B cell (primary cell): ENCODE data around the gene SEMA4G. TPM values are rescaled to one million over a fixed set of nuclear protein-coding genes. Genes with fewer than 3 reads are reported as not detected.

Experiments
- ATAC-seq: fragments of 200-7000 bp; cut with Tn5 transposase; one replicate; pipeline ENCODE4 v1.10.0; 2021; ENCODE audit warnings: low read depth, mild to moderate bottlenecking, moderate number of reproducible peaks, moderate library complexity
- CTCF ChIA-PET: fragments of 350-600 bp; sonication (Branson Sonifier 250); formaldehyde crosslinking; loops from one replicate; lab custom pipeline; 2021; ENCODE audit warnings: antibody characterized with exemption, inconsistent platforms; lab: Charles Lee
- POLR2A ChIA-PET: fragments of 350-600 bp; sonication (Branson Sonifier 250); formaldehyde crosslinking; loops from one replicate; lab custom pipeline; 2021; ENCODE audit warnings: antibody characterized with exemption; lab: Charles Lee
- DNase-seq: peaks from one replicate; pipeline ENCODE4 v3.0.0; 2013
- H2AFZ ChIP-seq: 2 replicates; pipeline ENCODE4 v1.6.1; 2012; ENCODE audit warnings: mild to moderate bottlenecking, low read depth, low read length; ENCODE audit not compliant: insufficient read depth, poor library complexity, severe bottlenecking
- H3K27ac ChIP-seq, 2 donors: 1 replicate in 1 of 2; 2 replicates in 1 of 2; pipeline ENCODE4 v1.5.1; 2012 to 2013; ENCODE audit warnings: low read length in 2 of 2, mild to moderate bottlenecking in 2 of 2, moderate library complexity in 1 of 2
- H3K27me3 ChIP-seq, 4 experiments: fragments of 200-600 bp in 1 of 4; sonication (generic) in 1 of 4; replicated peaks in 1 of 4; 1 replicate in 2 of 4; 2 replicates in 2 of 4; pipeline versions ENCODE4 v1.6.1 to v1.7.0; 2013 to 2016; ENCODE audit warnings: low read length in 3 of 4, mild to moderate bottlenecking in 2 of 4, mixed read lengths in 1 of 4, moderate library complexity in 1 of 4; ENCODE audit not compliant: insufficient read depth in 4 of 4, control insufficient read depth in 3 of 4; ENCODE audit errors: control extremely low read depth in 1 of 4
- H3K36me3 ChIP-seq, 2 experiments: replicated peaks in 1 of 2; 1 replicate in 1 of 2; 2 replicates in 1 of 2; pipeline versions ENCODE4 v1.6.1 to v1.7.1; 2013; ENCODE audit warnings: low read length in 1 of 2; ENCODE audit not compliant: insufficient read depth in 2 of 2, control insufficient read depth in 1 of 2; ENCODE audit errors: control extremely low read depth in 1 of 2, extremely low read depth in 1 of 2
- H3K4me1 ChIP-seq, 2 donors: fragments of 200-600 bp in 1 of 2; sonication (generic) in 1 of 2; 1 replicate in 1 of 2; 2 replicates in 1 of 2; pipeline versions ENCODE4 v1.5.1 to v1.6.1; 2013 to 2017; ENCODE audit warnings: low read length in 2 of 2; ENCODE audit not compliant: control insufficient read depth in 2 of 2, insufficient read depth in 2 of 2
- H3K4me2 ChIP-seq: replicated peaks from 2 replicates; pipeline ENCODE3; 2012; ENCODE audit warnings: mild to moderate bottlenecking, low read depth, low read length; ENCODE audit not compliant: poor library complexity, severe bottlenecking
- H3K4me3 ChIP-seq, 5 experiments: fragments of 200-600 bp in 1 of 5; sonication (generic) in 1 of 5; 1 replicate in 3 of 5; 2 replicates in 2 of 5; pipeline versions ENCODE4 v1.5.1 to v1.7.0; 2011 to 2016; ENCODE audit warnings: low read length in 4 of 5, mild to moderate bottlenecking in 4 of 5, low read depth in 2 of 5, control low read depth in 1 of 5, moderate library complexity in 1 of 5; ENCODE audit not compliant: insufficient read depth in 1 of 5; ENCODE audit errors: control extremely low read depth in 1 of 5, extremely low read depth in 1 of 5
- H3K79me2 ChIP-seq: fragments of 200-600 bp; sonication (generic); one replicate; pipeline ENCODE4 v1.6.0; 2016; ENCODE audit warnings: low read length; ENCODE audit not compliant: control insufficient read depth, insufficient read depth
- H3K9ac ChIP-seq: fragments of 200-600 bp; sonication (generic); 2 replicates; pipeline ENCODE4 v1.6.1; 2017; ENCODE audit warnings: mild to moderate bottlenecking, low read length, moderate library complexity
- H3K9me3 ChIP-seq, 3 donors: one replicate each; pipeline versions ENCODE4 v1.6.1 to v1.7.1; 2013; ENCODE audit warnings: low read length in 2 of 3; ENCODE audit not compliant: control insufficient read depth in 2 of 3, insufficient read depth in 1 of 3; ENCODE audit errors: control extremely low read depth in 1 of 3
- H4K20me1 ChIP-seq: 2 replicates; pipeline ENCODE4 v1.6.0; 2012; ENCODE audit warnings: mild to moderate bottlenecking, low read length; ENCODE audit not compliant: insufficient read depth, control insufficient read depth, poor library complexity, severe bottlenecking
- H3K27ac Mint-ChIP-seq: one replicate; pipeline ENCODE4 v1.8.0; 2021; ENCODE audit warnings: mixed read lengths
- H3K27me3 Mint-ChIP-seq: one replicate; pipeline ENCODE4 v1.8.0; 2021; ENCODE audit warnings: mixed read lengths
- H3K4me1 Mint-ChIP-seq: one replicate; pipeline ENCODE4 v1.8.0; 2021; ENCODE audit warnings: mixed read lengths
- H3K4me3 Mint-ChIP-seq: one replicate; pipeline ENCODE4 v1.8.0; 2021; ENCODE audit warnings: mixed read lengths
- H3K9me3 Mint-ChIP-seq: one replicate; pipeline ENCODE4 v1.8.0; 2022; ENCODE audit warnings: mixed read lengths; ENCODE audit not compliant: insufficient read depth
- EZH2 ChIP-seq: IDR thresholded peaks from 2 replicates; pipeline ENCODE4 v1.6.1; 2012; ENCODE audit warnings: borderline replicate concordance, low read depth, mild to moderate bottlenecking, moderate library complexity, low read length; ENCODE audit not compliant: insufficient read depth, poor library complexity, severe bottlenecking
- WGBS: methylation state at CpG from one replicate; pipeline ENCODE4 v1.1.5; 2013; ENCODE audit warnings: missing lambda C conversion rate; ENCODE audit not compliant: insufficient coverage; 5-methylcytosine and 5-hydroxymethylcytosine counted together
- intact Hi-C: fragments of 100-400 bp; cut with micrococcal nuclease; formaldehyde crosslinking; loops from one replicate; pipeline ENCODE4 v1.10.0; 2022
- polyA plus RNA-seq: library from polyadenylated mRNA; depleted of rRNA; stranded (reverse); fragments of >200 nt; gene quantifications from 2 replicates; pipeline ENCODE4 v1.2.3, GENCODE V29; 2012
- total RNA-seq, 2 donors: library from RNA; stranded (reverse); fragments of 120-200 nt in 1 of 2; gene quantifications; 1 replicate in 1 of 2; 2 replicates in 1 of 2; pipeline versions ENCODE4 v1.2.3 to v1.2.4, GENCODE V29; 2013 to 2022
- TF ChIP-seq, protein P1 (sequence below): fragments of 200-600 bp; IDR thresholded peaks from one replicate; pipeline ENCODE4 v1.8.0; 2022; ENCODE audit warnings: antibody characterized with exemption, mild to moderate bottlenecking

Gene SEMA4G
- total and polyA plus RNA-seq, 2 donors (not counting 1 experiment from before 2014, with no cell fraction given), result 0.84 to 0.96 TPM

DNA sequence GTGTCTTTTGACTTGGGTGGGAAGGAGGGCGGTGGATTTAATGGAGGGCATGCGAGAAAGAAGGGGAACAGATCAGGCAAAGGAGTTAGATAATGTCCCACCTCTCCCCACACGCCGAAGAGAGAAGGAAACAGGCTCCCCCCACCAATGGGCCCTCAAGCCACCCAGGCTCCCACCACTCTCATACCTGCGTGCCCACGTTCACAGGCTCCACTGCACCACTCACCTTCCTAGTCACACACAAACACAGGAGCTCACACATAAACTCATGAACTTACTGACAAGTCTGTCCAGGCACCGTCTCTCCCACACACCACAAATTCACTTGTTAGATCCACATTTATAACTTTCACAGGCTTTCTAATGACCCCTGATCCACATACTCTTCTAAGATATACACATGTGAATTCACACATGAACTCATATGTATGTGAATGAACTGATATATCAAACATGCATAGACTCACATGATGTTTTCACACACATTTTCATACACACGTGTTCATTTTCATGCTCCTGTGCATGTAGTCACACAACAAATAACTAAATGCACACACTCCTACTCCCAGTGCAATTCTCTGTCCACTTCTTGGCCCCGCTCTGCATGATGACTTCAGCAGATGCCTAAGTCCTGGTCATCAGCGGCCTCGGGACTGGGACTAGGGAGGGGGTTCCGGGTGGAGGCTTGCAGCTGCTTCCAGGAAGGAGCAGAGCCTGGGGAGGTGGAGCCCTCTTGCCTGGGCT, 31.8 kb downstream of the SEMA4G start:
- Mint-ChIP-seq H3K27ac (peak overlapping the region; percentile 64), H3K27me3 (no peaks in the 10 kb centered on the region), H3K9me3 (no peaks in the 10 kb centered on the region), H3K4me1 (peaks cover 28% of the 10 kb centered on the region), H3K4me3 (peak overlapping the region; percentile 79)
- TF ChIP-seq, protein P1, sequence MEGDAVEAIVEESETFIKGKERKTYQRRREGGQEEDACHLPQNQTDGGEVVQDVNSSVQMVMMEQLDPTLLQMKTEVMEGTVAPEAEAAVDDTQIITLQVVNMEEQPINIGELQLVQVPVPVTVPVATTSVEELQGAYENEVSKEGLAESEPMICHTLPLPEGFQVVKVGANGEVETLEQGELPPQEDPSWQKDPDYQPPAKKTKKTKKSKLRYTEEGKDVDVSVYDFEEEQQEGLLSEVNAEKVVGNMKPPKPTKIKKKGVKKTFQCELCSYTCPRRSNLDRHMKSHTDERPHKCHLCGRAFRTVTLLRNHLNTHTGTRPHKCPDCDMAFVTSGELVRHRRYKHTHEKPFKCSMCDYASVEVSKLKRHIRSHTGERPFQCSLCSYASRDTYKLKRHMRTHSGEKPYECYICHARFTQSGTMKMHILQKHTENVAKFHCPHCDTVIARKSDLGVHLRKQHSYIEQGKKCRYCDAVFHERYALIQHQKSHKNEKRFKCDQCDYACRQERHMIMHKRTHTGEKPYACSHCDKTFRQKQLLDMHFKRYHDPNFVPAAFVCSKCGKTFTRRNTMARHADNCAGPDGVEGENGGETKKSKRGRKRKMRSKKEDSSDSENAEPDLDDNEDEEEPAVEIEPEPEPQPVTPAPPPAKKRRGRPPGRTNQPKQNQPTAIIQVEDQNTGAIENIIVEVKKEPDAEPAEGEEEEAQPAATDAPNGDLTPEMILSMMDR, result no peak
- no peak for TF ChIP-seq EZH2
- ChIA-PET CTCF (interaction anchor here (0.6 to 8.4 kb wide), 3 partner anchors 11 to 70 kb away, joined by 4 to 70 read pairs (median 7); no protein-coding TSS in a partner anchor), POLR2A (no interaction called here)
- Histone ChIP-seq H3K9me3 (no peaks in the 10 kb centered on the region), H4K20me1 (peaks cover 25% of the 10 kb centered on the region), H3K4me2 (peak overlapping the region; percentile 95), H3K79me2 (no peaks in the 10 kb centered on the region), H3K4me3 (no peak overlapping the region), H3K27me3 (peaks cover 0 to 2% (median 0%) of the 10 kb centered on the region in 4 experiments), H2AFZ (no peak overlapping the region), H3K27ac (no peak overlapping the region), H3K9ac (no peak overlapping the region), H3K4me1 (peaks cover 22 to 34% of the 10 kb centered on the region in 2 donors), H3K36me3 (peaks cover 0 to 12% of the 10 kb centered on the region in 2 experiments)
- ATAC-seq (no peak), DNase-seq (no peak)
- WGBS, result 30% methylated on average over 8 of the region's 12 CpGs
- intact Hi-C loops, result no loop called here

DNA sequence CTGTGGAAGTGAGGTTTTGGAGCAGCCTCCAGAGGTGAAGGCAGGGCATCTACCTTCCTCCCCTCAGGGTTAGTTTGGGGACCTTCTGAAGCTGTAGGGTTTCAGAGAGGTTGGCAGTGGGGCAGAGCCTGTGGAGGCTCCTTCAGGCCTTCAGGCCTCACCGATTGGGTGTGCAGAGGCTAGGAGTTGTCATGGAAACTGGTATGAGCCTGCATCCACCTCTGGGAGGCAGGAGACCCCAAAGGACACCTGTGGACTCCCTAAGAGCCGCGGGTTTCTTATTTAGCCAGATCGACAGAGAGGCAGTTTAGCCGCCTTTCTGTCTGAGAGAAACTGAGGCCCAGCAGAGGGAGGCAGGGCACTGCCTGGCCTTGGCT, 32.3 kb downstream of the SEMA4G start:
- Histone ChIP-seq H3K27me3 (peaks cover 0 to 2% (median 0%) of the 10 kb centered on the region in 4 experiments), H3K79me2 (no peaks in the 10 kb centered on the region)
- 80% methylated on average over 5 of the region's 5 CpGs for WGBS

More for the DNA sequence above, 32.3 kb downstream of the SEMA4G start:
- TF ChIP-seq, protein P1, result no peak
- no peak for TF ChIP-seq EZH2
- Mint-ChIP-seq H3K27ac (no peak overlapping the region), H3K27me3 (no peaks in the 10 kb centered on the region), H3K9me3 (no peaks in the 10 kb centered on the region), H3K4me1 (peaks cover 23% of the 10 kb centered on the region), H3K4me3 (no peak overlapping the region)
- no peaks in the 10 kb centered on the region for H3K9me3 ChIP-seq
- H3K36me3 ChIP-seq, result peaks cover 0 to 12% of the 10 kb centered on the region in 2 experiments
- intact Hi-C loops, result no loop called here
- ATAC-seq (no peak), DNase-seq (no peak)
- POLR2A ChIA-PET, result no interaction called here
- H2AFZ ChIP-seq, result no peak overlapping the region
- CTCF ChIA-PET, result interaction anchor here (2.0 to 8.4 kb wide), 2 partner anchors 11 to 13 kb away, joined by 7 to 70 read pairs; no protein-coding TSS in a partner anchor
- H3K9ac ChIP-seq, result no peak overlapping the region
- H4K20me1 ChIP-seq, result peaks cover 25% of the 10 kb centered on the region
- no peak overlapping the region for H3K27ac ChIP-seq
- H3K4me1 ChIP-seq, result peaks cover 17 to 28% of the 10 kb centered on the region in 2 donors
- H3K4me3 ChIP-seq, result no peak overlapping the region
- H3K4me2 ChIP-seq, result no peak overlapping the region
